Left ventricle myocardium inferior (tissue), 1 donor: Measurements from ENCODE around the gene RPS27A. TPM values are rescaled to one million over a fixed set of nuclear protein-coding genes. Genes with fewer than 3 reads are reported as not detected.
"Not testable (repeated sequence)": the region's sequence is repeated elsewhere in the genome, so short reads cannot be mapped to it uniquely, and the experiment has no call there.

Source experiments
- DNase-seq: peaks from one replicate; pipeline ENCODE4 v3.0.0-alpha.2; 2020
- H3K27ac ChIP-seq: fragments of 200-600 bp; replicated peaks from 2 replicates; pipeline ENCODE4 v1.8.0; 2021
- H3K27me3 ChIP-seq: fragments of 200-600 bp; 2 replicates; pipeline ENCODE4 v1.8.0; 2021; ENCODE audit warnings: low read depth
- H3K36me3 ChIP-seq: fragments of 200-600 bp; 2 replicates; pipeline ENCODE4 v1.8.0; 2021
- H3K4me1 ChIP-seq: fragments of 200-600 bp; 2 replicates; pipeline ENCODE4 v1.8.0; 2021
- H3K4me3 ChIP-seq: fragments of 200-600 bp; 2 replicates; pipeline ENCODE4 v1.8.0; 2021; ENCODE audit warnings: mild to moderate bottlenecking, moderate library complexity
- H3K9me3 ChIP-seq: fragments of 200-600 bp; replicated peaks from 2 replicates; pipeline ENCODE4 v1.8.0; 2021
- CTCF ChIP-seq: fragments of 200-600 bp; IDR thresholded peaks from 2 replicates; pipeline ENCODE4 v1.8.0; 2021; ENCODE audit warnings: antibody characterized with exemption, mild to moderate bottlenecking, borderline replicate concordance
- intact Hi-C: fragments of 100-400 bp; cut with micrococcal nuclease; formaldehyde crosslinking; loops from one replicate; pipeline ENCODE4 v1.11.0; 2022
- total RNA-seq: library from RNA; stranded (reverse); fragmentation: NEBNext Ultra II Directional; extraction: Animal tissue kit (Norgen Biotek cat#: 25700); gene quantifications from one replicate; pipeline ENCODE4 v1.2.1, GENCODE V29; 2021
- donor health status: DM: no; HTN: yes; CAD: no; lungs with severe emphysema.

The RPS27A gene
- total RNA-seq, 1 donor from 2014 or later = 459 TPM

GRCh38 chr2:55245411-55245810 lies 12.9 kb downstream of the RPS27A start:
- TF ChIP-seq CTCF = no peak
- Histone ChIP-seq H3K4me3 (no peak overlapping the region), H3K36me3 (peaks cover 94% of the 10 kb centered on the region)

GRCh38 chr2:55247025-55247424 lies 14.5 kb downstream of the RPS27A start:
- intact Hi-C loops = no loop called here
- Histone ChIP-seq H3K36me3 (peaks cover 97% of the 10 kb centered on the region), H3K27me3 (no peaks in the 10 kb centered on the region), H3K27ac (no peak overlapping the region), H3K4me1 (no peaks in the 10 kb centered on the region), H3K4me3 (no peak overlapping the region), H3K9me3 (no peaks in the 10 kb centered on the region)
- DNase-seq = no peak
- no peak for TF ChIP-seq CTCF

More at GRCh38 chr2:55245411-55245810, 12.9 kb downstream of the RPS27A start:
- H3K27ac ChIP-seq = no peak overlapping the region
- DNase-seq = no peak
- H3K4me1 ChIP-seq = no peaks in the 10 kb centered on the region
- intact Hi-C loops = no loop called here
- H3K9me3 ChIP-seq = no peaks in the 10 kb centered on the region
- H3K27me3 ChIP-seq = no peaks in the 10 kb centered on the region

GRCh38 chr2:55252832-55253231 lies 20.3 kb downstream of the RPS27A start:
- H3K27ac ChIP-seq = no peak overlapping the region
- H3K36me3 ChIP-seq = peaks cover 92% of the 10 kb centered on the region
- no peak overlapping the region for H3K4me3 ChIP-seq
- intact Hi-C loops = no loop called here
- no peaks in the 10 kb centered on the region for H3K9me3 ChIP-seq
- no peaks in the 10 kb centered on the region for H3K4me1 ChIP-seq
- no peaks in the 10 kb centered on the region for H3K27me3 ChIP-seq
- TF ChIP-seq CTCF = no peak
- no peak for DNase-seq

GRCh38 chr2:55259586-55259985 lies 27.1 kb downstream of the RPS27A start:
- H3K4me1 ChIP-seq, DNase-seq, intact Hi-C loops, H3K4me3 ChIP-seq, H3K9me3 ChIP-seq, H3K27me3 ChIP-seq, H3K27ac ChIP-seq: not testable (repeated sequence)
- H3K36me3 ChIP-seq = peaks cover 94% of the 10 kb centered on the region

- Histone ChIP-seq H3K27ac (peak overlapping the region; percentile 93), H3K9me3 (no peaks in the 10 kb centered on the region), H3K36me3 (peaks cover 37% of the 10 kb centered on the region), H3K4me3 (peak overlapping the region; percentile 78), H3K27me3 (no peaks in the 10 kb centered on the region), H3K4me1 (peaks cover 23% of the 10 kb centered on the region)
- intact Hi-C loops = no loop called here
- no peak for DNase-seq
- no peak for TF ChIP-seq CTCF
Observed at GRCh38 chr2:55268288-55268906, 35.9 kb downstream of the RPS27A start.

- Histone ChIP-seq H3K9me3 (no peaks in the 10 kb centered on the region), H3K4me1 (peaks cover 23% of the 10 kb centered on the region), H3K27ac (peak within 1 kb of the TSS; percentile 93), H3K27me3 (no peaks in the 10 kb centered on the region), H3K4me3 (peak within 1 kb of the TSS; percentile 78), H3K36me3 (peaks cover 30% of the 10 kb centered on the region)
- peak; percentile 31 for TF ChIP-seq CTCF
- intact Hi-C loops = no loop called here
- peak; percentile 97 for DNase-seq
Observed at GRCh38 chr2:55268907-55269644, 36.6 kb downstream of the RPS27A start, which contains the start of gene MTIF2. Gene MTIF2, minus strand, starts transcription at chr2:55269231. Its CDS starts 5,373 bp downstream, at chr2:55263858.
